HT1080 (cell line): Measurements from ENCODE around the gene ROBO1. TPM values are rescaled to one million over a fixed set of nuclear protein-coding genes. Genes with fewer than 3 reads are reported as not detected.
A peak's percentile ranks its signal among the peaks of the same experiment; 100 is the strongest.

Source experiments
- DNase-seq: peaks from one replicate; pipeline ENCODE4 v3.0.0-alpha.2; 2015; ENCODE audit warnings: low read depth
- total RNA-seq: library from RNA; depleted of rRNA; stranded (reverse); fragments of >200 nt; shearing (Covaris generic); gene quantifications from 2 replicates; pipeline ENCODE4 v1.2.3, GENCODE V29; 2014

ROBO1 gene
- total RNA-seq, 1 experiment from 2014 or later = 15.1 TPM

DNA sequence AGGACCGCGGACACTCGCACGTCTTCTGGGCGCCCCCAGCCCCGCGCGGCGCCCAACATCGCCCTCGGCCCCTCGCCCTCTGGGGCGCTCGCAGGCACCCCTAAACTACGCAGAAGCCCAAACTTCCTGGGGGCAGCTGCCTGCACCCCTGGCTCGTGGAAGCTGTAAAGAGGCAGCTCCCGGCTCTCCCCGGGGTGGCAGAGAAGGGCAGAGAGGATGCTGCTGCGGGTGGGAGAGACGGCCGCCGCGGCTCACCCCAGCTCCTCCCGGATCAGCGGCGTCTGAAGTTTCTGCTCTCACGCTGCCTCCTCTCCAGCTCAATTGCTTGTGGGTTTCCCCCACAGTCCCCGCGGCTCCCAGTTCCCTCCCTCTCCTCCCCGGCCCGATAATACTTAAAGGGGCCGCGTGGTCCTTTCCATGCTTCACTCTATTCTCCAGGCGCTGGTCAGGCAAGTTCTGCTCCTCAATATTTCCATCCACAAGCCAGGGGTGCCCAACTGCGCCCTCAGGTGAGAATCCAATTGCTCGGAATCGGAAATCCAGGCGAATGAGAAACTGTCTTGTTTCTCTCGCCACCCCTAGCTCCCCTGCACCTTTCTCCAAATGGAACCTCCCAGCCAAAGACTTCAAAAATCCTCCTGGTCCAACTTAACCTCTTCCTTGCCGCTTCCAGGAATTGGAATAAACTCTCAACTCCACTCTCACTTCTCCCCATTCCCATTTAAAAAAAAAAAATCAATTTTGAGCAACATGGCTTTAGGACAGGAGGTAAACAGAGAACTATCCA is 748.5 kb downstream of the ROBO1 start:
- DNase-seq = peak; percentile 90

DNA sequence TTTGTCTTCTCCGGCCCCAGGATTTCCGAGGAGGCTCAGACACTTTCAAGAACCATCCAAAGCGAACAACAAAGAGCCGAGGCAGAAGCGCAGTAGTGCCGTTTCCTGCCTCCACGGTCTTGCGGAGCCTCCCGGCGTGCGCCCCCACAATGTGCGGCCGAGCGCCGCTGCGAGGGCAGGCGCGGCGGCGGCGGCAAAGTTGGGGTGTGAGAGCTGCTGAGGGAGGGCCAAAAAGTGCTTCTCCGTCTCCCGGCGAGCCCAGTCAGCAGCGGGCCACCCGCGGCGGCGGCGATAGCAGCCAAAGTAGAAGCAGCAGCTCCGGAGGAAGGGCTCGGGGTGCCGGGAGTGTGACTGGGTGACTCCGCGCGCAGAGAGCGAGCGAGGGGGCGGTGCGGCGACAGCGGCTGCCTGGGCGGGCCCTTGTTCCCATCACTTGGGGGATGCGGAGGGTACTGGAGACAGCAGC is 749.1 kb downstream of the ROBO1 start:
- DNase-seq = peak; percentile 57

DNA sequence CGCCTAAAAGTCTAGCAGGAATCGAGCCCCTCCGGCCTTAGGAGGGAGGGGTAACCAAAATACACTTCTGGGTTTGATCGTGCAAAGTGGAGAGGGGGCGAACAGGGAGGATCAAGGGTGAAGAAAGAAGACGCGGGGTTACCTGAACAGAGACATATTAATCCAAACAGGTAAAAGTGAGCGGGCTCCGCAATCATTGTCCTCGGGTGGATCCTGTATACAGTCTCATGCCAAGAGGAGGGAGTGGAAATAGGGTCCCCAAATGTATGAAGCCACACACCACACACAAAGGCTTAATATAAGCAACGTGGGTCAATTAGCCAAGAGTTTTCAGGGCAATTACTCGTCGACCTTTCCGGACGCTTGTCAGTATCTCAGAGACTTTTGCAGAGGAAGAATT is 749.5 kb downstream of the ROBO1 start:
- DNase-seq = peak; percentile 21

DNA sequence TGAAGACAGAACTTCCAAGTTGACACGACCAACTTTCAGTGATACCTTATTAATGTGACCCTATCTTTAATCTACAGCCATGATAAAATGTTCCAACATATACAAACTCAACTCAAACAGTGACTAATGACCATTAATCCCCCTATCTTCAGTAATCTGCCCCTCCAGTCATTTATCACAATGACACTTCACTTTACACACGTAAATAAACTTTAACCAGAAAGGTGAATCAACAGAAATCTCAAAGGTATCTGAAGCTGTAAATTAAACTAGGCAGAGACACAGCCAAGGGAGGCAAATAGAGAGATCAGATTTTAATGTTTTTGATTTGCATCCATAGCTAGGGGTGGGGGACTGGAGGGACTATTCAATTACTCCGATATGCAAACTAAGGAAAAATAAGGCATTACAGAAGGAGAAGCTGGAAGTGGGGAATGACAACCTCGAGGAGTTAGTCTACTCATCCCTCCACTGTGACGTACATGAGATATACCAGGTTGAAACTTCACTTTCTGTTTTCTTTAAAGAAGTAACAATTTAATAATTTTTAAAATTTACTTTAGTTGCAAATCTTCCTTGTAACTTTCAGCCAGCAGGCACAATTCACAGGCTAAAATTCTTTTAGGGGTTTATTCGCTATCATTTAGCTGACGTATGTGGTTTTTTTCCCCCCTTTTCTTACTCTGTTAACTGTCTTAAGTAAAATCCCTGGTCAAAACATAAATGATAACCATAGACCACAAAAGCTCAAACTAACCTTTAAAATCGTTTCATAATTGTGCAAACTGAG is 751.0 kb downstream of the ROBO1 start:
- no peak for DNase-seq

DNA sequence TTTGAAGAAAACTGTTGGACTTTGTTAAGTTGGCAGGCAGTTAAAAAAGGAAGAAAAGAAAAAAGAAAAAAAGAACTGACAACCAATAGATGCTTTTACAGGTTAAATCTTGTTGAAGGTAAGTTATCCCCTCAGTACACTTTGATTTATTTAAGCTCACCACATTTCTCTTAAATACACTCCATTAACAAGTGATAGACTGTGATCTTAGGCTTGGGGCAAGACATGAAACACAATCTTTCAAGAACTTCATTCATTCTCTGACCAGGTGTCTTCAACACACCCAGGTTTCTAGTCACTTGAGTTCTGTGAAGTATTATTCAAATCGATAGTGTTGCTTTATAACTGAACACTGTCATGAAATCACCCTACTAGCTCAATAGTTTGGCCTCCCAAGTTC is 751.9 kb downstream of the ROBO1 start:
- no peak for DNase-seq

DNA sequence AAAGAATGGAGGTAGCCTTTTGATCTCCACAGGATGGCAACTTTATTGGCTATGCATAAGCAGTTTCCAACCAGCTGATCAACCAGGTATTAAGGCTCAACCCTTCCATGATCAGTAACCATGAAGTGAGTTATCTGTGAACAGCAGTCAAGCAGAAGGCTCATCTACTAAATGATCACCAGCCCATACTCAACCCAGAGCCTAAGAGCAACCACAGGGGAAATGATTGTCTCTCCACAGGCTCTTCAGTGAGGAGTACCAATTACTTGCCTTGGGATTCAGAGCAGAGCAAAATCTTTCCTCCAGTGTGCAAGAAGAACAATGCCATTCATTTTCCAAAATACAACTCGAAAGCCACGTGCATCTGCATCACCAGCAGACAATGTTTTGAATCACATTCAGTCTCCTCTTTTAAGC is 754.8 kb downstream of the ROBO1 start:
- DNase-seq = no peak

DNA sequence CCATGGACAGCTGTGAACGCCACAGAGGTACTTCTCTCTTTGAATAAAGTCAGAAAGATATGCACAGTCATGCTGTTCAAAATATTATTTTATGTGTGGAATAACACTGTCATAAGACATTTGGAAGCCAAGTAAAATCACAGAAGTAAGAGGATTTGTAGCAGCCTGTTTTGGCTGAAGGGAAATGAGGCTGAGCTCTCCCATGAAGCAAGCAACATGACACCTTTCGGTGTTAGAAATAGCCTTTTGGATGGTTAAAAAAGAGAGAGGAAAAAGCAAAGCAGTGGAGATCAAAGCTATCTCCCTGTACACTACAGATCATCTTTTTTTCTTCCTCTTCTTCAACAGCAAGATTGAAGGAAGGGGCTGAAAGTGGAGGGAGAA is 755.3 kb downstream of the ROBO1 start:
- DNase-seq = no peak

DNA sequence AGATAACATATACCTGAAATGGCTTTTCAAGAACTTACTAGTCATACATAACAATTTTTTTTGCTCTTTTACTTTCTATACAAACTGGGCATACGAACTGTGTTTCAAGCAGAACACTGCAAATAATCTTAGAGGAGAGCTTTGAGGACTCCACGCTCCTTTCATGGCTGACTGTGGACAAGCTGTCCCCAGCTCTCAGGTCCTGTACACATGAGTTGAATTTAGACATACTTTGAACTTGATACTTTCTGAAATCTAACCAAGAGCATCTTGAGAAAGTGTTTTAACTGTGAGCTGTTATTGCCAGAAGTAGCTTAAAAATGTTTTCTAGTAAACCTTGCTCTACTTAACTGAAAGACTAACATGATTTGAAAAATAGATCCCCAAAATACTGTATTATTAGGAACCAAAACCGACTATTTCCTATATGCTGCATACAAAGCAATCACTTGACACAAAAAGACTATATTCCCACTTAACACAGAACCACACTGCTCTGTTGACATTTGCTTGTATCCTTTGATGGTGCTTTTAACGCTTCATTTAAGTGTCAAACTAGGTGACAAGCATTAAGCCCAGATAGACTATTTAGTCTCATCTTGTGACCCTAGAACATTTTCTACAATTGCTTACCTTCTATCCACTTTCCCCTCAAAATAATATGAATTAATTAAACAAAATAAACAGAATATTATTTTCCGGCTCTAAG is 755.8 kb downstream of the ROBO1 start:
- DNase-seq = no peak

DNA sequence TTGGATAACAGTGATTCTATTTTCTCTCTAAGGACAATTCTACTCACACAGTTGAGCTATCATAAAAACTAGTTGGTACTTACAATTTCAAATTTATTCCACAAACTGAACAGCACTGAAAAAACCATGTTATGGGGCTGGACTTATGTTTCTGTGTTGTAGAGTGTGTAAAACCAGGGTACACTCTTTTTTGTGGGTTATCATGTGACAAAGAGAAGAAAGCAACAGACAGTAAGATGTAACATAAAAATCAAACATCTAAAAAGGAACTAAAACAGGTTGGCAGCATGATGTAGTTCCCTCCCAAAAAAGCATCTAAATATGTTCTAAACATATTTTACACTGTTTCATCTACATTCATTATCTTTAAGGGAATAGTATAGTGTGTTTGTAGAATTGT is 757.9 kb downstream of the ROBO1 start:
- DNase-seq = no peak

DNA sequence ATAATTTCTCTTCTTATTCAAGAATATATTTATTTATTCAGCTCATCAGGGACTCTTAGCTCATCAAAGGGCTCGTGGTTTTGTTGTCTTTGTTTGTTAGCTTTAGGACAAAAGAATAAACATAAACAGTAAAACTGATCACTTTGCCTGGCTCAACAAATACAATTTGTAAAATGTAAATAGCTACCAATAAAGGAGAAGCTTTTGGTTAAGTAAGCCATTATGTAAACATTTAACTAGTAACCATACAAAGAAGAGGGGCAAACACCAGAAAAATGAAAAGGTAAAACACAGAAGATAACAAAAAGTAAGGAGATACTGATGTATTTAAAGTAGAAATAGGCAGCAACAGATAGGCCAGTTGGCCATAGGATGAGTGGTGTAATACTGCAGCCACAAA is 761.7 kb downstream of the ROBO1 start:
- no peak for DNase-seq

DNA sequence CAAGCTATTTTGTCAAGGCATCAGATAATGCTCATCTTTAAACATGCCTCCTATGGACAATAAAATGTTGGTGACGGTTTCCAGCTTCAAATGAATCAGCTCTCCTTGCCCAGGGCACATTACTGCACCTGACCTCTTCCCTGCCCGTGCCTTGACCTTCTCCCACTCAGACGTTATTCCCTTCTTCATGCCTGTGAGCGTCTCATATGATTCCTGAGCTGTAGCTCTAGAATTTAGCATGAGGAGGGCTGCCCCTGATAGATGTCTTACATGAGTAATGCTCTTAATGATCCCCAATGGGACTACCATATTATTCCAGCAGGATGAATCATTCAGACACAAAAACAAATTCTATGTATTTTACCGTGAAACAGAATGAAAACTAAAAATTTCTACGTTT is 762.7 kb downstream of the ROBO1 start:
- DNase-seq = no peak

DNA sequence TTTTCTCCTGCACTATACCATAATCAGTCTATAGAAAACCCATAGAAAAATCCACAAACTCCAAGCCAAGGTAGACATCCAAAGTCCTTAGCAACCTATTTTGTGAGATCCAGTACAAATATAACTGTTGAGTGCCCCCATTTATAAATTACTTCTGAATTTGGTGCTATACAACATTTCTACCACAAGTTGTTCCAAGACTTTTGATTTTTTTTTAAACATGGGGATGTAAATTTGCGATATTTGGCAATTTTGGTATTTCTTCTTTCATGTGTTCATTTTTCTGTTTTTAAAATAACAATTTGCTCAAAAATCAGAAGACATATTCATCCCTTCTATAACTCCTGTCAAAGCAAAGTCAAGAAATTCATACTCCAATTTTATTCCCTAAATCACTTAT is 763.8 kb downstream of the ROBO1 start:
- DNase-seq = no peak

DNA sequence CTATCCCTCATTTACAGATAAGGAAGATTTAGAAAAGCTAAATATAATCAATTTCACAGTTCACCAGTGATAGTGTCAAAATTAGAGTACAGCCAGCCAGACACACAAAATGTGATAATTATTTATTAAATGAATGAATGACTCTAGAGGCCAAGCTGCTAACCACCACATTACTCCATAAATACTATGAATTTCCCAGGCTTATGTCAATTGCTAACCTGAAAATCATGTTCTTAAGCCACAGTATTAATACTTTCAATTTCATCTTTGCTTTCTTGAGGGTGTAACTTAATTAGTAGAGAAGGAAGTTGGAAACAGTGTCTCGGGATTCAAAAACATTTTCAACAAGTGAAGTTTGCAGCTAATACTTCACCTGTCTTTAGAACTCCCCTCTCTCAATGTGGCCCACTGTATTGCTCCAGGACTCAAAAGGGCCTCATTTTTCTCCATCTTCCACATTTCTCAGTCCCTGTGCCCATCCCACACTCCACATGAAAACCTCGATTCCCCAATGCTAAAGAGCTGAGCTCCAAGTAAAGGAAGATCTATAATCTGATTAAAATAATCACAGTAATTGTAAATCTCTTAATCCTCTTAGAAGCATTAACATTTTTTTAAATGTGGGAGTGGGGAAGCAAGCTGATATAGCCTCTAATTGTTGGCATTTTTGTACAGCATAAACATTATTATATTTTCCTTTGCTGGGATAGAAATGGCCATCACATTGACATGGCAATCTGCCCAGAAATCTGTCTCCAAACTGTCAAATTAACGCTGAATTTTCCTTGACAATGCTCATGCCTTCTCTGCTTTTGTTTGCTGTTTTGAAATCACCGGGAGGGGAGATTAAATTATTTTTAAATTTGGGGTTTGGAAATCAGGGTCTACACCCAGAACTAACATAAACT is 765.1 kb downstream of the ROBO1 start:
- no peak for DNase-seq

DNA sequence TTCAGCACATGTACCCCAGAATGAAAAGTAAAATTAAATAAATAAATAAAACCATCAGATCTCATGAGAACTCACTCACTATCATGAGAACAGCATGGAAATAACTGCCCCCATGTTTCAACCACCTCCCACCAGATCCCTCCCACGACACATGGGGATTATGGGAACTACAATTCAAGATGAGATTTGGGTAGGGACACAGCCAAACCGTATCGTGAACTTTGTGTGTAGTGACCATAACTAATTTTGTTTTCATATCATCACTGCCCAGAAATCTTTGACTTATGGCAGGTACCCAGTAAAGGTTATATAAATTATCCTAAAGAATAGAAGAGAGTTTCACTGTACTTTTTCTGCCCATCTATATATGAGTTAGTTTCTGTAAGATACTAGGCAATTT is 766.5 kb downstream of the ROBO1 start:
- no peak for DNase-seq

DNA sequence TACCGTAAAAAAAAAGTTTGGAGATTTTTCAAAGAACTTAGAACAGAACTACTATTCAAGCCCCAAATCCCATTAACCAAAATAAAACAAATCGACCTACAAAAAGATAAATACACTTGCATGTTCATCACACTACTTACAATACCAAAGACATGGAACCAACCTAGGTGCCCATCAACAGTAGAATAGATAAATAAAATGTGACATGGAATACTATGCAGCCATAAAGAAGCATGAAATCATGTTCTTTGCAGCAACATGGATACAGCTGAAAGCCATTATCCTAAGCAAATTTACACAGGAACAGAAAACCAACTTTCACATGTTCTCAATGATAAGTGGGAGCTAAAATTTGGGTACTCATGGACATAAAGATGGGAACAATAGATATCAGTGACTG is 768.7 kb downstream of the ROBO1 start:
- DNase-seq = no peak

DNA sequence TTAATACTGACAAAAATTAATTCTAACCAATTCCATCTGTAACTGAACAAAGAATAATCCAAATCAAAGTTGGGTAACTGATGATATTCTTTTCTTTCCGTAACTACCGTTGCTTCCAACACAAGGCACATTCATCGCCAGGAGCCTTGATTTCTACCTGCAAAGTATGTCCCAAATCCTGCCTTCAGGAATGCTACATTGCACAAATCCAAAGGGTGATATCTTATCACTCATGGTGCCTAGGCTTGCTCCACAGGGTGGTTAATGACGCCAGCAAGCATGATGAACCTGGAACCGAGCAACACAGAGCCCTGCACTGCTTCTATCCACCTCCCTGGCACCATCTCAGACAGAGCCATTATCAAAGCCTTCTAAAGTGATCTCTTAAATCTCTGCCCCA is 772.7 kb downstream of the ROBO1 start:
- DNase-seq = no peak

DNA sequence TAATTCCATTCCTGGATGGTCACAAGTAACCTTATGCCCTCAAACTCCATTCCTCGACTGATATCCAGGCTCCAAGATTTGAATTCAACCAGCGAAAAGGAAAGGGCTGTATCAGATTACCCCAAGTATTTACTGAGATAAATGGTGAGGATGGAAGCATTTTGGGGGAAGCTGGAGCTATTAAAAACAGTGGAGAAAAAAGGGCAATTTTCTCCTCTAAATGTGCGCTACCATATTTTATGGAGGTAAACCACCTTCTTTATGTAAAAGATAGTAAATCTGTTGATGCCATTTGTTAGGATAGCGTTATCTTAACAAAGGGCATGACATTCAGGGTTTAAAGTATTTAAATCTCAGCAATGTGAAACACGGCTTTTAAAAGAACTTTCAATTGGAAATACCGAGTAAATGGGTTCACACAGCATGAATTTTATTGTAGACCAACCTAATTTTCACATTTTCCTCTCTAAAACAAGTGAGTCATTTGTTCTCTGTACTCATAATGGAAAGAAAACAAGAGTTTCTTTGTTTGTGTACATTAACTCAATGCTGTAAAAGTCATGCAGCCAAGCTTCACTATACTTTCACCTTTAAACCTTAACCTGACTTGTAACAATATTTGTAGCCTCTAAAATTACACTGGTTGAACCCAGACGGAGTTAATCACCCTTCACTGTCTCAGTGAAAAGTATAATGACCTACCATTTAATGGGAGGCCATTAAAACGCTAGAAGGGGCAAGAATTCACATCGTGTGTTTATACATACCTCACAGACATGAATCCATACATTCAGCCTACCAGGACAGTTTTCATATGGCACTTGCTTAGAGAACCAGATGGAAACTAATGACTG is 773.4 kb downstream of the ROBO1 start:
- no peak for DNase-seq

DNA sequence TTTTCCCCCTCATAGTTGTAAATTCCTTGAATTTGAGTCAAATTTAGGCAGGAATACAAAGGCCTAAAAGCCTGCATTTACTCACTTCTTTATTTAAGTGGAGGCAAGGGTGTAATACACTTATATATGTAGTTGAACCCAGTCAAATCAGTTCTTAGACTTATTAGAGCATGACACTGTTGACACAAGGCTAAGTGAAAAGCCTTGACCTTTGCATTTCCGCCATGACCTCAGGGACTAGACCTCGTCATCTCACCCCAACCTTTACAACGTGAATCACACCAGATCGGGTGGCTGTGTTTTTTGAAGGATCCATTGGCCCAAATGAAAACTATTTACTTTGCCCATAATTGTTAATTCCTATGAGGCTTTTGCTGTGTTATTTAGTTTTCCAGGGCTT is 774.4 kb downstream of the ROBO1 start:
- DNase-seq = no peak

DNA sequence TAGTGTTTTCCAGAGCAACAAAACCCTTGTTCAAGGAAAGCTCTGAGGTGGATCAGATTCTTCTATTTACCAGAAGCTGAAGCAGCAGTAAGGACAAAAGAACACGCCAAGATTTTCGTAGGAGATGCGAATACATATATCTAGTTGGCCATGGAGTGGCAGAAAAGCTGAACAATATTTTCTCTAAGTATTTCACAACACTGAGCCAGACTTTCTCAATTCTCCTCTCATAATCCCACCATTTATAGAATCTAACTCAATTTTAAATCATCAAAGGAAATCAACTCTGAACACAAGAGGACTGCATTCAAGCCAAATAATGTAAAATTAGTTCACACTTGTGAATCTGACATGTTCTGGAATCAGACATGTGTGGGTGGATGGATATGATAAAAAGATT is 775.0 kb downstream of the ROBO1 start:
- no peak for DNase-seq

DNA sequence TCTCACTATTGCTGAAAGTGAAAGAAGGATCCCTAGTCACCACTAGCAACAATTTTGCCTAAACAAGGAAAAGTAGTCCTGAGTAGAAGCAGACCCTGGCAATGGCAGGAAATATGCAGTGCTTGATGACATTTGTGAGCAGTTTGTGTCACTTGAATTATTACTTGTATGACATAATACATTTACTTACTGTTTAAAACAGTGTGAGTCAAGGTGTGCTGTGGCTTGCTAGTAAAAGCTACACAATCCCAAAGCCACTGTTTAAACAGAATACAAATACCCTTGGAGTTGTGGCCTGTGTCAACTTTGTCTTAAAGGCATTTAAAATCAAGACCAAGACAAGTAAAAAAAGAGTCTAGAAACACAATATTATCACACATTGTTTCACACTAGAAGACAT is 775.4 kb downstream of the ROBO1 start:
- DNase-seq = peak; percentile 11
